HepG2 (cell line): ENCODE measurements around the gene SMIM28. TPM values are rescaled to one million over a fixed set of nuclear protein-coding genes. Genes with fewer than 3 reads are reported as not detected.

ENCODE experiments used
- ATF7 ChIP-seq, 2 experiments: fragments of 450-650 bp in 1 of 2; sonication (generic) in 1 of 2; formaldehyde crosslinking in 1 of 2; IDR thresholded peaks; 2 replicates each; pipeline versions ENCODE4 v1.4.0 to v1.6.1; 2016 to 2020; ENCODE audit warnings: antibody characterized with exemption in 1 of 2, mild to moderate bottlenecking in 1 of 2, missing genetic modification reagents in 1 of 2
- CEBPB ChIP-seq: IDR thresholded peaks from 2 replicates; pipeline ENCODE4 v1.6.1; 2011; ENCODE audit warnings: low read depth, low read length, improper control_type of control experiment, borderline replicate concordance
- CHD4 ChIP-seq: fragments of 200-600 bp; sonication (generic); IDR thresholded peaks from 2 replicates; pipeline ENCODE4 v1.7.0; 2017; ENCODE audit warnings: mild to moderate bottlenecking, low read length, borderline replicate concordance
- IRF2 ChIP-seq: IDR thresholded peaks from 2 replicates; pipeline ENCODE4 v1.6.1; 2018; ENCODE audit warnings: missing genetic modification reagents, missing compliant biosample characterization
- PAXIP1 ChIP-seq: sonication (generic); formaldehyde crosslinking; conservative IDR thresholded peaks from 2 replicates; pipeline ENCODE4 v1.4.0; 2020; ENCODE audit warnings: mild to moderate bottlenecking, missing genetic modification reagents, moderate library complexity
- ZNF501 ChIP-seq: sonication (generic); formaldehyde crosslinking; IDR thresholded peaks from 2 replicates; pipeline ENCODE4 v1.5.1; 2020; ENCODE audit warnings: mild to moderate bottlenecking, moderate library complexity, missing genetic modification reagents
- ZNF564 ChIP-seq: sonication (generic); formaldehyde crosslinking; IDR thresholded peaks from 2 replicates; pipeline ENCODE4 v1.8.1; 2023; ENCODE audit warnings: mild to moderate bottlenecking, missing genetic modification reagents
- polyA plus RNA-seq, 8 experiments: library from polyadenylated mRNA; depleted of rRNA in 3 of 8; stranded (reverse) in 7 of 8; unstranded in 1 of 8; fragments of >200 nt; fragmentation: Illumina TruSeq in 4 of 8; extraction: Trizol in 4 of 8; gene quantifications; 2 replicates each; pipeline versions ENCODE4 v1.2.1 to v1.2.3, GENCODE V29; 2011 to 2016; ENCODE audit warnings: low read depth in 4 of 8, missing spikeins in 1 of 8, mixed read lengths in 1 of 8; ENCODE audit not compliant: insufficient read depth in 1 of 8
- total RNA-seq, 5 experiments: library from RNA; depleted of rRNA; stranded (reverse); fragments of >200 nt; fragmentation: Illumina TruSeq; extraction: Trizol; gene quantifications; 2 replicates each; pipeline ENCODE4 v1.2.3, GENCODE V29; 2016; ENCODE audit warnings: low read depth in 1 of 5
- TF ChIP-seq, protein P1 (sequence below): sonication (generic); formaldehyde crosslinking; IDR thresholded peaks from 2 replicates; pipeline ENCODE4 v1.4.0; 2020; ENCODE audit warnings: mild to moderate bottlenecking, missing genetic modification reagents, borderline replicate concordance

The SMIM28 gene
- total and polyA plus RNA-seq, 2 of the 13 experiments (the other 11 are each of a cell fraction or from before 2014, with no cell fraction given): not detected

DNA sequence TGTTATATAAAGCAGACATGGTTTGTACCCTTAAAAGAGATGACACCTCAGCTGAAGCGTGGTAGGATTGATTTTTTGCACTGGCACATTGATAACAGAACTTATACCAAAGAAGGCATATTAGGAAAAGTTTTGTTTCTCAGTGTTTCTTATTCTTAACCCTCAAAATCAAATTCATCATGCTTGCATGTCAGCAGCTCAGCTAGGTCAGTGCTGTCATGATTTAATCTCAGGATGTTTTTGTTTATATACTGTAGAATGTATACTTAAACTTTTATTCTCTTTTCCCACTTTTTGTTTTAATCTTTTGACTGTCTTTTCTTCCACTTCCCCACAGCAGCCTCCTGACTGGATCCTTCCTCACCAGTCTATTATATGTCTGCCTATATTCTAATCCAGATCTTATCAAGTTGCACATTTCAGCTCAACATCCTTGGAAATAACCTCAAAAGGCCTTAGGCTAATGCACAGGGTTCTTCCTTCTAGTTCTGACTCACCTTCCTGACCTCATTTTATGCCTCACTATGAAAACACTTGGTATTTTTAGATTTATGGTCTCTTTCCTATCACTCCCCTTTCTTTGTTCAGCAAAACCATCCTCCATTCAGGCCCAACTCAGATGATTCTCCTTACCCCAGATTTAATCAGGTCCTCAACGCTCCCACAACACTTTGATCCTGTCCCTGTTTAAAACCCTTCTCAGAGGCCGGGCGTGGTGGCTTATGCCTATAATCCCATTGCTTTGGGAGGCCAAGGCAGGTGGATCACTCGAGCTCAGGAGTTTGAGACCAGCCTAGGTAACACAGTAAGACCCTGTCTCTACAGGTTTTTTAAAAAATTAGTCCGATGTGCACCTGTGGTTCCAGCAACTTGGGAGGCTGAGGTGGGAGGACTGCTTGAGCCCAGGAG lies 33.5 kb downstream of the SMIM28 start (continued):
- TF ChIP-seq, protein P1, sequence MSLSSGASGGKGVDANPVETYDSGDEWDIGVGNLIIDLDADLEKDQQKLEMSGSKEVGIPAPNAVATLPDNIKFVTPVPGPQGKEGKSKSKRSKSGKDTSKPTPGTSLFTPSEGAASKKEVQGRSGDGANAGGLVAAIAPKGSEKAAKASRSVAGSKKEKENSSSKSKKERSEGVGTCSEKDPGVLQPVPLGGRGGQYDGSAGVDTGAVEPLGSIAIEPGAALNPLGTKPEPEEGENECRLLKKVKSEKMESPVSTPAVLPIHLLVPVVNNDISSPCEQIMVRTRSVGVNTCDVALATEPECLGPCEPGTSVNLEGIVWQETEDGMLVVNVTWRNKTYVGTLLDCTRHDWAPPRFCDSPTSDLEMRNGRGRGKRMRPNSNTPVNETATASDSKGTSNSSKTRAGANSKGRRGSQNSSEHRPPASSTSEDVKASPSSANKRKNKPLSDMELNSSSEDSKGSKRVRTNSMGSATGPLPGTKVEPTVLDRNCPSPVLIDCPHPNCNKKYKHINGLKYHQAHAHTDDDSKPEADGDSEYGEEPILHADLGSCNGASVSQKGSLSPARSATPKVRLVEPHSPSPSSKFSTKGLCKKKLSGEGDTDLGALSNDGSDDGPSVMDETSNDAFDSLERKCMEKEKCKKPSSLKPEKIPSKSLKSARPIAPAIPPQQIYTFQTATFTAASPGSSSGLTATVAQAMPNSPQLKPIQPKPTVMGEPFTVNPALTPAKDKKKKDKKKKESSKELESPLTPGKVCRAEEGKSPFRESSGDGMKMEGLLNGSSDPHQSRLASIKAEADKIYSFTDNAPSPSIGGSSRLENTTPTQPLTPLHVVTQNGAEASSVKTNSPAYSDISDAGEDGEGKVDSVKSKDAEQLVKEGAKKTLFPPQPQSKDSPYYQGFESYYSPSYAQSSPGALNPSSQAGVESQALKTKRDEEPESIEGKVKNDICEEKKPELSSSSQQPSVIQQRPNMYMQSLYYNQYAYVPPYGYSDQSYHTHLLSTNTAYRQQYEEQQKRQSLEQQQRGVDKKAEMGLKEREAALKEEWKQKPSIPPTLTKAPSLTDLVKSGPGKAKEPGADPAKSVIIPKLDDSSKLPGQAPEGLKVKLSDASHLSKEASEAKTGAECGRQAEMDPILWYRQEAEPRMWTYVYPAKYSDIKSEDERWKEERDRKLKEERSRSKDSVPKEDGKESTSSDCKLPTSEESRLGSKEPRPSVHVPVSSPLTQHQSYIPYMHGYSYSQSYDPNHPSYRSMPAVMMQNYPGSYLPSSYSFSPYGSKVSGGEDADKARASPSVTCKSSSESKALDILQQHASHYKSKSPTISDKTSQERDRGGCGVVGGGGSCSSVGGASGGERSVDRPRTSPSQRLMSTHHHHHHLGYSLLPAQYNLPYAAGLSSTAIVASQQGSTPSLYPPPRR: no peak
- TF ChIP-seq IRF2 (CRISPR knock-in tag) (no peak), CHD4 (no peak), ATF7 (IDR thresholded peaks at IDR 0.05) (no peak), ATF7 (CRISPR knock-in tag; IDR thresholded peaks at IDR 0.05) (no peak), CEBPB (no peak), ZNF501 (CRISPR knock-in tag) (no peak), PAXIP1 (CRISPR knock-in tag) (no peak), ZNF564 (CRISPR knock-in tag) (no peak)
